ENCODE data around the gene TESPA1.
"Not testable (repeated sequence)": the region's sequence is repeated elsewhere in the genome, so short reads cannot be mapped to it uniquely, and the experiment has no call there.

TESPA1 gene

GRCh38 chr12:54993181-54993835 lies 8.7 kb upstream of the TESPA1 start:
- TF ChIP-seq CTCF (IDR thresholded peaks at IDR 0.05) (peak; percentile 94), ZFX (IDR thresholded peaks at IDR 0.05; ENCODE audit: borderline replicate concordance) (no peak)
- no peak overlapping the region for H3K27ac ChIP-seq

GRCh38 chr12:54991991-54992375 lies 7.4 kb upstream of the TESPA1 start:
- no peak overlapping the region for H3K27ac ChIP-seq
- TF ChIP-seq ZFX (IDR thresholded peaks at IDR 0.05; ENCODE audit: borderline replicate concordance) (no peak), CTCF (IDR thresholded peaks at IDR 0.05) (no peak)

GRCh38 chr12:54991161-54991990 lies 6.8 kb upstream of the TESPA1 start:
- no peak for TF ChIP-seq ZFX (IDR thresholded peaks at IDR 0.05; ENCODE audit: borderline replicate concordance)
- TF ChIP-seq CTCF (IDR thresholded peaks at IDR 0.05), result no peak
- H3K27ac ChIP-seq, result no peak overlapping the region

GRCh38 chr12:54989829-54990228 lies 5.3 kb upstream of the TESPA1 start:
- TF ChIP-seq ZFX (IDR thresholded peaks at IDR 0.05; ENCODE audit: borderline replicate concordance) (no peak), CTCF (IDR thresholded peaks at IDR 0.05) (no peak)
- H3K27ac ChIP-seq, result no peak overlapping the region

GRCh38 chr12:54988402-54989054 lies 4.0 kb upstream of the TESPA1 start:
- H3K27ac ChIP-seq, result no peak overlapping the region
- TF ChIP-seq ZFX (IDR thresholded peaks at IDR 0.05; ENCODE audit: borderline replicate concordance), result no peak

- no peak for TF ChIP-seq CTCF (IDR thresholded peaks at IDR 0.05)
- H3K27ac ChIP-seq, result no peak overlapping the region
These were observed 3.2 kb upstream of the TESPA1 start for GRCh38 chr12:54987611-54988231.

GRCh38 chr12:54986773-54987172 lies 2.2 kb upstream of the TESPA1 start:
- H3K27ac ChIP-seq, result not testable (repeated sequence)

All from 22Rv1 (cell line).